IMR-90 (cell line): Measurements from ENCODE around the gene MGAT4C. TPM values are rescaled to one million over a fixed set of nuclear protein-coding genes. Genes with fewer than 3 reads are reported as not detected.

Experiments used
- ATAC-seq: fragments of 200-7000 bp; cut with Tn5 transposase; 2 replicates; pipeline ENCODE4 v1.9.1; 2020; ENCODE audit warnings: low read depth, mild to moderate bottlenecking, moderate library complexity
- BruUV-seq: library from RNA; stranded (reverse); fragments of 400-500 nt; replicated peaks from 2 replicates; lab custom pipeline; 2021; lab: Mats Ljungman, UMichigan
- CTCF ChIA-PET: fragments of 300-600 bp; formaldehyde crosslinking; extraction: SDS; loops from one replicate; lab custom pipeline; 2021; ENCODE audit warnings: antibody characterized with exemption; lab: Yijun Ruan, JAX
- POLR2A ChIA-PET: fragments of 300-600 bp; sonication (Branson Sonifier 250); formaldehyde crosslinking; loops from one replicate; lab custom pipeline; 2022; ENCODE audit warnings: antibody characterized with exemption; ENCODE audit not compliant: unreplicated experiment; lab: Charles Lee
- DNase-seq: peaks from one replicate; pipeline ENCODE4 v3.0.0; 2013
- H2AFZ ChIP-seq: replicated peaks from 2 replicates; pipeline ENCODE3; 2013; ENCODE audit warnings: low read length, mild to moderate bottlenecking; ENCODE audit not compliant: poor library complexity
- H2AK5ac ChIP-seq: 2 replicates; pipeline ENCODE4 v1.6.1; 2013; ENCODE audit warnings: low read depth, low read length, inconsistent platforms
- H2AK9ac ChIP-seq: replicated peaks from 2 replicates; pipeline ENCODE3; 2013; ENCODE audit warnings: mild to moderate bottlenecking, low read depth, low read length, moderate library complexity; ENCODE audit not compliant: poor library complexity
- H2BK120ac ChIP-seq: 2 replicates; pipeline ENCODE4 v1.6.1; 2013; ENCODE audit warnings: low read depth, low read length, inconsistent platforms
- H2BK15ac ChIP-seq: 3 replicates; pipeline ENCODE4 v1.6.1; 2013; ENCODE audit warnings: low read depth, low read length, inconsistent platforms
- H2BK20ac ChIP-seq: 2 replicates; pipeline ENCODE4 v1.6.1; 2013; ENCODE audit warnings: low read depth, mild to moderate bottlenecking, inconsistent platforms, low read length, moderate library complexity
- H2BK5ac ChIP-seq: 2 replicates; pipeline ENCODE4 v1.6.1; 2013; ENCODE audit warnings: mild to moderate bottlenecking, low read depth, low read length, inconsistent platforms; ENCODE audit not compliant: poor library complexity, severe bottlenecking
- H3K14ac ChIP-seq: replicated peaks from 2 replicates; pipeline ENCODE4 v1.6.1; 2013; ENCODE audit warnings: low read depth, low read length, inconsistent platforms
- H3K18ac ChIP-seq: 2 replicates; pipeline ENCODE4 v1.6.1; 2013; ENCODE audit warnings: low read depth, low read length, control low read depth
- H3K23ac ChIP-seq: 2 replicates; pipeline ENCODE4 v1.6.1; 2013; ENCODE audit warnings: low read depth, low read length, inconsistent platforms
- H3K27ac ChIP-seq: 2 replicates; pipeline ENCODE4 v1.5.1; 2013; ENCODE audit warnings: mild to moderate bottlenecking, control low read depth, low read length; ENCODE audit not compliant: insufficient read depth
- H3K27me3 ChIP-seq: 2 replicates; pipeline ENCODE4 v1.6.1; 2013; ENCODE audit warnings: low read length; ENCODE audit not compliant: control insufficient read depth, insufficient read depth
- H3K36me3 ChIP-seq: 2 replicates; pipeline ENCODE4 v1.6.1; 2013; ENCODE audit warnings: low read length, mixed read lengths; ENCODE audit not compliant: control insufficient read depth, insufficient read depth
- H3K4ac ChIP-seq: 2 replicates; pipeline ENCODE4 v1.6.1; 2013; ENCODE audit warnings: low read depth, low read length, inconsistent platforms
- H3K4me1 ChIP-seq: 2 replicates; pipeline ENCODE4 v1.6.1; 2013; ENCODE audit warnings: low read length, mixed read lengths; ENCODE audit not compliant: control insufficient read depth, insufficient read depth
- H3K4me2 ChIP-seq: 2 replicates; pipeline ENCODE4 v1.6.1; 2013; ENCODE audit warnings: low read depth, mild to moderate bottlenecking, control low read depth, low read length, moderate library complexity
- H3K4me3 ChIP-seq: 2 replicates; pipeline ENCODE4 v1.5.1; 2013; ENCODE audit warnings: low read depth, mild to moderate bottlenecking, control low read depth, low read length, moderate library complexity; ENCODE audit not compliant: insufficient read depth
- H3K56ac ChIP-seq: 2 replicates; pipeline ENCODE4 v1.6.1; 2013; ENCODE audit warnings: low read length, inconsistent platforms; ENCODE audit not compliant: insufficient read depth; ENCODE audit errors: extremely low read depth
- H3K79me1 ChIP-seq, 2 experiments: 2 replicates each; pipeline ENCODE4 v1.6.1; 2013; ENCODE audit warnings: low read length in 2 of 2, inconsistent platforms in 1 of 2, low read depth in 1 of 2
- H3K9ac ChIP-seq: 2 replicates; pipeline ENCODE4 v1.6.1; 2013; ENCODE audit warnings: low read depth, low read length, control low read depth
- H3K9me1 ChIP-seq: 2 replicates; pipeline ENCODE4 v1.6.1; 2013; ENCODE audit warnings: low read length, inconsistent platforms; ENCODE audit not compliant: insufficient read depth
- H3K9me3 ChIP-seq: 2 replicates; pipeline ENCODE4 v1.6.1; 2013; ENCODE audit warnings: low read length; ENCODE audit not compliant: control insufficient read depth, insufficient read depth
- H4K20me1 ChIP-seq: 2 replicates; pipeline ENCODE4 v1.6.1; 2013; ENCODE audit warnings: low read length, inconsistent platforms; ENCODE audit not compliant: insufficient read depth
- H4K5ac ChIP-seq: 2 replicates; pipeline ENCODE4 v1.6.1; 2013; ENCODE audit warnings: mild to moderate bottlenecking, low read depth, low read length, control low read depth
- H4K8ac ChIP-seq, 2 experiments: 2 replicates each; pipeline ENCODE4 v1.6.1; 2013; ENCODE audit warnings: low read depth in 2 of 2, low read length in 2 of 2, control low read depth in 1 of 2, inconsistent platforms in 1 of 2
- H4K91ac ChIP-seq: 2 replicates; pipeline ENCODE4 v1.6.1; 2013; ENCODE audit warnings: low read depth, low read length, inconsistent platforms; ENCODE audit not compliant: insufficient read depth
- CTCF ChIP-seq: conservative IDR thresholded peaks from 2 replicates; pipeline ENCODE4 v1.5.1; 2012; ENCODE audit warnings: mild to moderate bottlenecking, low read depth, low read length, improper control_type of control experiment
- NFE2L2 ChIP-seq: fragments of 150-350 bp; IDR thresholded peaks from 2 replicates; pipeline ENCODE4 v1.6.1; 2016; ENCODE audit warnings: low read depth, mild to moderate bottlenecking, low read length
- POLR2A ChIP-seq: IDR thresholded peaks from 2 replicates; pipeline ENCODE4 v1.6.1; 2012; ENCODE audit warnings: mild to moderate bottlenecking, low read depth, low read length
- WGBS, 2 experiments: methylation state at CpG; one replicate each; pipeline versions ENCODE4 v1.1.5 to v1.1.7; 2013; ENCODE audit warnings: missing lambda C conversion rate in 2 of 2; ENCODE audit not compliant: insufficient read length in 1 of 2; ENCODE audit errors: extremely low coverage in 2 of 2; 5-methylcytosine and 5-hydroxymethylcytosine counted together
- dilution Hi-C: fragments of 300-500 bp; cut with HindIII; formaldehyde crosslinking; loops from one replicate; pipeline ENCODE4 v1.14.3; 2018; ENCODE audit warnings: low sequenced_read_pairs; ENCODE audit not compliant: unreplicated experiment
- in situ Hi-C: fragments of 300-500 bp; cut with MboI; formaldehyde crosslinking; loops from 3 replicates; pipeline ENCODE4 v1.14.3; 2019; ENCODE audit warnings: low sequenced_read_pairs, inconsistent platforms, mixed read lengths
- intact Hi-C: fragments of 100-400 bp; cut with micrococcal nuclease; formaldehyde crosslinking; loops from 2 replicates; pipeline ENCODE4 v1.10.0; 2022
- polyA plus RNA-seq, 3 experiments: library from polyadenylated mRNA; depleted of rRNA; stranded (reverse); fragments of >200 nt; gene quantifications; 2 replicates each; pipeline ENCODE4 v1.2.3, GENCODE V29; 2012; ENCODE audit warnings: low replicate concordance in 1 of 3
- total RNA-seq: library from RNA; depleted of rRNA; stranded (reverse); fragments of >200 nt; gene quantifications from 2 replicates; pipeline ENCODE4 v1.2.3, GENCODE V29; 2012

Gene MGAT4C
- total and polyA plus RNA-seq, 2 of the 4 experiments (the other 2 are of a cell fraction) = not detected

- H4K91ac ChIP-seq = no peak overlapping the region
- no peaks in the 10 kb centered on the region for H3K4me1 ChIP-seq
- no peak overlapping the region for H2BK15ac ChIP-seq
- H4K8ac ChIP-seq = no peak overlapping the region
- no peaks in the 10 kb centered on the region for H3K27me3 ChIP-seq
- H3K4me2 ChIP-seq = no peak overlapping the region
- no peaks in the 10 kb centered on the region for H4K20me1 ChIP-seq
- no peak overlapping the region for H3K14ac ChIP-seq
- no peak for TF ChIP-seq CTCF
- TF ChIP-seq NFE2L2 = no peak
- TF ChIP-seq POLR2A = no peak
- no peak for DNase-seq
- H2AFZ ChIP-seq = no peak overlapping the region
- no peaks in the 10 kb centered on the region for H3K79me1 ChIP-seq
- H3K4ac ChIP-seq = no peak overlapping the region
- ATAC-seq = no peak
- H3K36me3 ChIP-seq = no peaks in the 10 kb centered on the region
- H2BK5ac ChIP-seq = no peak overlapping the region
- intact Hi-C loops = no loop called here
- no CpG with 5 or more reads among the region's 1 CpG for WGBS, 2 experiments
- POLR2A ChIA-PET = no interaction called here
- H2BK20ac ChIP-seq = no peak overlapping the region
- CTCF ChIA-PET = no interaction called here
- H3K56ac ChIP-seq = no peak overlapping the region
- no peak overlapping the region for H3K23ac ChIP-seq
- dilution Hi-C loops = no loop called here
- no peak overlapping the region for H2AK9ac ChIP-seq
- H2BK120ac ChIP-seq = no peak overlapping the region
- no peaks in the 10 kb centered on the region for H3K9me3 ChIP-seq
- in situ Hi-C loops = no loop called here
- no peak overlapping the region for H3K27ac ChIP-seq
- no TSS peak for BruUV-seq
- no peak overlapping the region for H3K4me3 ChIP-seq
- no peak overlapping the region for H3K18ac ChIP-seq
- no peaks in the 10 kb centered on the region for H3K9me1 ChIP-seq
- no peak overlapping the region for H3K9ac ChIP-seq
- H4K5ac ChIP-seq = no peak overlapping the region
- H2AK5ac ChIP-seq = no peak overlapping the region
Observed at GRCh38 chr12:85975716-85976115, 280.5 kb downstream of the MGAT4C start.
